OCI-LY7 (cell line): ENCODE measurements around the gene ZBTB32.

Experiments
- CTCF ChIP-seq: fragments of 200-600 bp; sonication (generic); conservative IDR thresholded peaks from 2 replicates; pipeline ENCODE4 v1.5.1; 2014; ENCODE audit warnings: mild to moderate bottlenecking, antibody characterized with exemption, low read length, moderate library complexity, mixed read lengths
- EZH2phosphoT487 ChIP-seq: fragments of 200-600 bp; sonication (generic); IDR thresholded peaks from 2 replicates; pipeline ENCODE4 v1.6.1; 2018; ENCODE audit warnings: low read depth, borderline replicate concordance, mild to moderate bottlenecking, mixed run types, antibody characterized with exemption, low read length, moderate library complexity, mixed read lengths

GRCh38 chr19:35751839-35752745 lies 47.7 kb downstream of the ZBTB32 start:
- no peak for TF ChIP-seq CTCF
- TF ChIP-seq EZH2phosphoT487: no peak
